GM13977 (cell line): ENCODE results near the gene TUB.

Source experiments
- DNase-seq: peaks from one replicate; pipeline ENCODE4 v3.0.0; 2012; ENCODE audit warnings: low spot score
- CTCF ChIP-seq: IDR thresholded peaks from 2 replicates; pipeline ENCODE4 v1.5.1; 2012; ENCODE audit warnings: mild to moderate bottlenecking, control low read depth; ENCODE audit not compliant: insufficient read depth; ENCODE audit errors: extremely low read depth, missing control alignments
- in situ Hi-C: fragments of 300-500 bp; cut with MboI; formaldehyde crosslinking; loops from one replicate; pipeline ENCODE4 v1.12.0; 2022; ENCODE audit warnings: low sequenced_read_pairs, low pct_unique_long_range_greater_than_20kb, mixed read lengths, inconsistent platforms; ENCODE audit not compliant: unreplicated experiment

The TUB gene

GRCh38 chr11:8034106-8034585 lies 46.9 kb upstream of the TUB start:
- in situ Hi-C loops = no loop called here
- TF ChIP-seq CTCF = no peak
- DNase-seq = no peak

- TF ChIP-seq CTCF = no peak
- no peak for DNase-seq
- in situ Hi-C loops = no loop called here
These were observed 46.3 kb upstream of the TUB start for GRCh38 chr11:8034604-8035190.

GRCh38 chr11:8035200-8035855 lies 45.7 kb upstream of the TUB start:
- in situ Hi-C loops = no loop called here
- TF ChIP-seq CTCF = no peak
- DNase-seq = no peak

GRCh38 chr11:8036002-8036802 lies 44.8 kb upstream of the TUB start:
- TF ChIP-seq CTCF = no peak
- no peak for DNase-seq
- in situ Hi-C loops = no loop called here

- no peak for TF ChIP-seq CTCF
- no peak for DNase-seq
- in situ Hi-C loops = no loop called here
These were observed 44.0 kb upstream of the TUB start for GRCh38 chr11:8036986-8037385.

GRCh38 chr11:8038393-8038792 lies 42.6 kb upstream of the TUB start:
- in situ Hi-C loops = no loop called here
- DNase-seq = no peak
- TF ChIP-seq CTCF = no peak
